ENCODE results near the gene RNF207. TPM values are rescaled to one million over a fixed set of nuclear protein-coding genes. Genes with fewer than 3 reads are reported as not detected.

Gene RNF207
- 10 to 100 TPM; 10.8 to 12.8 TPM for total RNA-seq
- polyA plus RNA-seq, result 0.22 TPM

- no peaks in the 10 kb centered on the region for H3K36me3 ChIP-seq (ENCODE audit: insufficient read depth, low read length)
- ChIA-PET POLR2A (interaction anchor here (0.5 kb wide), 1 partner anchor 435 kb away, joined by 3 read pairs; no protein-coding TSS in a partner anchor), CTCF (interaction anchor here (0.8 to 1.0 kb wide), 2 partner anchors 14 to 579 kb away, joined by 3 read pairs; no protein-coding TSS in a partner anchor)
- H3K27me3 ChIP-seq (ENCODE audit: insufficient read depth, low read length, poor library complexity, severe bottlenecking), result peaks cover 12% of the 10 kb centered on the region
- peak within 1 kb of the TSS; percentile 70 to 92 (median 73) for H3K4me3 Mint-ChIP-seq
- peak in 4 of 5 donors; percentile 27 to 61 (median 46) for DNase-seq
- H3K9me3 Mint-ChIP-seq, result no peaks in the 10 kb centered on the region
- H3K27ac ChIP-seq (ENCODE audit: low read depth, low read length), result peak within 1 kb of the TSS; percentile 73
- no peaks in the 10 kb centered on the region for H3K36me3 Mint-ChIP-seq
- H3K9me3 ChIP-seq (ENCODE audit: low read length), result no peaks in the 10 kb centered on the region
- H3K4me1 Mint-ChIP-seq, result peaks cover 2 to 19% (median 4%) of the 10 kb centered on the region in 3 donors
- peaks cover 4 to 12% of the 10 kb centered on the region in 2 donors for H3K27me3 Mint-ChIP-seq
- peak within 1 kb of the TSS; percentile 47 for H3K4me3 ChIP-seq (ENCODE audit: low read length)
- H3K4me1 ChIP-seq (ENCODE audit: insufficient read depth, low read length), result peaks cover 12% of the 10 kb centered on the region
- H3K27ac Mint-ChIP-seq, result peak within 1 kb of the TSS in 1 of 8 donors; percentile 40
Measured at GRCh38 chr1:6205849-6206519, at the start of gene RNF207. TSS of gene RNF207 (plus strand) at chr1:6206119. CDS start at chr1:6206536, 417 bp downstream.

GRCh38 chr1:6157132-6157527 lies 48.8 kb upstream of the RNF207 start:
- no peaks in the 10 kb centered on the region for H3K9me3 ChIP-seq (ENCODE audit: low read length)
- no peak overlapping the region for H3K27ac ChIP-seq (ENCODE audit: low read depth, low read length)
- no peak overlapping the region for H3K4me3 ChIP-seq (ENCODE audit: low read length)
- CTCF ChIA-PET, result no interaction called here
- H3K4me1 ChIP-seq (ENCODE audit: insufficient read depth, low read length), result no peaks in the 10 kb centered on the region
- DNase-seq, result no peak
- Mint-ChIP-seq H3K27ac (no peak overlapping the region), H3K36me3 (peaks cover 0 to 6% (median 0%) of the 10 kb centered on the region in 3 donors), H3K4me1 (peaks cover 0 to 42% (median 12%) of the 10 kb centered on the region in 3 donors), H3K27me3 (peaks cover 16% of the 10 kb centered on the region in 2 donors), H3K4me3 (no peak overlapping the region), H3K9me3 (peaks cover 0 to 3% (median 0%) of the 10 kb centered on the region in 5 donors)
- no peaks in the 10 kb centered on the region for H3K36me3 ChIP-seq (ENCODE audit: insufficient read depth, low read length)
- POLR2A ChIA-PET, result interaction anchor here (0.5 kb wide), 1 partner anchor 31 kb away, joined by 5 read pairs; no protein-coding TSS in a partner anchor
- no peaks in the 10 kb centered on the region for H3K27me3 ChIP-seq (ENCODE audit: insufficient read depth, low read length, poor library complexity, severe bottlenecking)

- POLR2A ChIA-PET, result no interaction called here
- peaks cover 0 to 6% (median 0%) of the 10 kb centered on the region in 3 donors for H3K36me3 Mint-ChIP-seq
- H3K27me3 ChIP-seq (ENCODE audit: insufficient read depth, low read length, poor library complexity, severe bottlenecking), result no peaks in the 10 kb centered on the region
- H3K27ac Mint-ChIP-seq, result no peak overlapping the region
- H3K4me1 Mint-ChIP-seq, result peaks cover 0 to 37% (median 9%) of the 10 kb centered on the region in 3 donors
- peaks cover 16% of the 10 kb centered on the region in 2 donors for H3K27me3 Mint-ChIP-seq
- no peaks in the 10 kb centered on the region for H3K36me3 ChIP-seq (ENCODE audit: insufficient read depth, low read length)
- H3K4me3 ChIP-seq (ENCODE audit: low read length), result no peak overlapping the region
- DNase-seq, result no peak
- H3K4me3 Mint-ChIP-seq, result no peak overlapping the region
- H3K9me3 Mint-ChIP-seq, result peaks cover 0 to 3% (median 0%) of the 10 kb centered on the region in 5 donors
- CTCF ChIA-PET, result no interaction called here
- no peaks in the 10 kb centered on the region for H3K9me3 ChIP-seq (ENCODE audit: low read length)
- no peak overlapping the region for H3K27ac ChIP-seq (ENCODE audit: low read depth, low read length)
- no peaks in the 10 kb centered on the region for H3K4me1 ChIP-seq (ENCODE audit: insufficient read depth, low read length)
Measured at GRCh38 chr1:6157528-6158174, 48.3 kb upstream of the RNF207 start.

GRCh38 chr1:6158181-6158580 lies 47.7 kb upstream of the RNF207 start:
- ChIA-PET POLR2A (no interaction called here), CTCF (no interaction called here)
- H3K27ac ChIP-seq (ENCODE audit: low read depth, low read length), result no peak overlapping the region
- Mint-ChIP-seq H3K36me3 (peaks cover 0 to 6% (median 0%) of the 10 kb centered on the region in 3 donors), H3K9me3 (peaks cover 0 to 3% (median 0%) of the 10 kb centered on the region in 5 donors), H3K27ac (no peak overlapping the region), H3K4me1 (peaks cover 0 to 36% (median 9%) of the 10 kb centered on the region in 3 donors), H3K4me3 (no peak overlapping the region), H3K27me3 (peaks cover 16% of the 10 kb centered on the region in 2 donors)
- H3K36me3 ChIP-seq (ENCODE audit: insufficient read depth, low read length), result no peaks in the 10 kb centered on the region
- DNase-seq, result no peak
- no peaks in the 10 kb centered on the region for H3K9me3 ChIP-seq (ENCODE audit: low read length)
- no peaks in the 10 kb centered on the region for H3K27me3 ChIP-seq (ENCODE audit: insufficient read depth, low read length, poor library complexity, severe bottlenecking)
- H3K4me3 ChIP-seq (ENCODE audit: low read length), result no peak overlapping the region
- no peaks in the 10 kb centered on the region for H3K4me1 ChIP-seq (ENCODE audit: insufficient read depth, low read length)

GRCh38 chr1:6162341-6162740 lies 43.6 kb upstream of the RNF207 start:
- Histone ChIP-seq H3K36me3 (ENCODE audit: insufficient read depth, low read length) (no peaks in the 10 kb centered on the region), H3K27ac (ENCODE audit: low read depth, low read length) (no peak overlapping the region), H3K4me1 (ENCODE audit: insufficient read depth, low read length) (no peaks in the 10 kb centered on the region), H3K27me3 (ENCODE audit: insufficient read depth, low read length, poor library complexity, severe bottlenecking) (no peaks in the 10 kb centered on the region), H3K9me3 (ENCODE audit: low read length) (no peaks in the 10 kb centered on the region), H3K4me3 (ENCODE audit: low read length) (no peak overlapping the region)
- CTCF ChIA-PET, result no interaction called here
- peaks cover 0 to 6% (median 0%) of the 10 kb centered on the region in 3 donors for H3K36me3 Mint-ChIP-seq
- H3K27ac Mint-ChIP-seq, result no peak overlapping the region
- H3K4me1 Mint-ChIP-seq, result peaks cover 0 to 7% (median 2%) of the 10 kb centered on the region in 3 donors
- POLR2A ChIA-PET, result no interaction called here
- DNase-seq, result no peak
- no peak overlapping the region for H3K4me3 Mint-ChIP-seq
- H3K9me3 Mint-ChIP-seq, result peaks cover 0 to 3% (median 0%) of the 10 kb centered on the region in 5 donors
- H3K27me3 Mint-ChIP-seq, result peaks cover 12 to 26% of the 10 kb centered on the region in 2 donors

GRCh38 chr1:6162773-6163172 lies 43.1 kb upstream of the RNF207 start:
- Mint-ChIP-seq H3K27me3 (peaks cover 15 to 29% of the 10 kb centered on the region in 2 donors), H3K36me3 (peaks cover 0 to 4% (median 0%) of the 10 kb centered on the region in 3 donors), H3K4me3 (no peak overlapping the region), H3K27ac (no peak overlapping the region), H3K4me1 (peaks cover 0 to 2% (median 2%) of the 10 kb centered on the region in 3 donors), H3K9me3 (peaks cover 0 to 3% (median 0%) of the 10 kb centered on the region in 5 donors)
- H3K4me3 ChIP-seq (ENCODE audit: low read length), result no peak overlapping the region
- DNase-seq, result no peak
- H3K27me3 ChIP-seq (ENCODE audit: insufficient read depth, low read length, poor library complexity, severe bottlenecking), result no peaks in the 10 kb centered on the region
- ChIA-PET POLR2A (no interaction called here), CTCF (no interaction called here)
- no peaks in the 10 kb centered on the region for H3K36me3 ChIP-seq (ENCODE audit: insufficient read depth, low read length)
- H3K27ac ChIP-seq (ENCODE audit: low read depth, low read length), result no peak overlapping the region
- no peaks in the 10 kb centered on the region for H3K9me3 ChIP-seq (ENCODE audit: low read length)
- H3K4me1 ChIP-seq (ENCODE audit: insufficient read depth, low read length), result no peaks in the 10 kb centered on the region

- no peak for DNase-seq
- no peak overlapping the region for H3K4me3 Mint-ChIP-seq
- no peaks in the 10 kb centered on the region for H3K27me3 ChIP-seq (ENCODE audit: insufficient read depth, low read length, poor library complexity, severe bottlenecking)
Measured at GRCh38 chr1:6163191-6163972, 42.5 kb upstream of the RNF207 start.

More at GRCh38 chr1:6163191-6163972, 42.5 kb upstream of the RNF207 start:
- H3K27ac Mint-ChIP-seq, result no peak overlapping the region
- Histone ChIP-seq H3K9me3 (ENCODE audit: low read length) (no peaks in the 10 kb centered on the region), H3K27ac (ENCODE audit: low read depth, low read length) (no peak overlapping the region), H3K36me3 (ENCODE audit: insufficient read depth, low read length) (no peaks in the 10 kb centered on the region), H3K4me3 (ENCODE audit: low read length) (no peak overlapping the region), H3K4me1 (ENCODE audit: insufficient read depth, low read length) (no peaks in the 10 kb centered on the region)
- ChIA-PET POLR2A (no interaction called here), CTCF (no interaction called here)
- H3K27me3 Mint-ChIP-seq, result peaks cover 15 to 29% of the 10 kb centered on the region in 2 donors
- H3K9me3 Mint-ChIP-seq, result peaks cover 0 to 3% (median 0%) of the 10 kb centered on the region in 5 donors
- H3K36me3 Mint-ChIP-seq, result no peaks in the 10 kb centered on the region
- no peaks in the 10 kb centered on the region for H3K4me1 Mint-ChIP-seq
